GM21786 (cell line): Measurements from ENCODE around the gene COPZ1.

Source experiments
- ATAC-seq: cut with Tn5 transposase; IDR thresholded peaks from one replicate; pipeline ENCODE4 v1.9.1; 2021; ENCODE audit not compliant: unreplicated experiment

COPZ1 gene

DNA sequence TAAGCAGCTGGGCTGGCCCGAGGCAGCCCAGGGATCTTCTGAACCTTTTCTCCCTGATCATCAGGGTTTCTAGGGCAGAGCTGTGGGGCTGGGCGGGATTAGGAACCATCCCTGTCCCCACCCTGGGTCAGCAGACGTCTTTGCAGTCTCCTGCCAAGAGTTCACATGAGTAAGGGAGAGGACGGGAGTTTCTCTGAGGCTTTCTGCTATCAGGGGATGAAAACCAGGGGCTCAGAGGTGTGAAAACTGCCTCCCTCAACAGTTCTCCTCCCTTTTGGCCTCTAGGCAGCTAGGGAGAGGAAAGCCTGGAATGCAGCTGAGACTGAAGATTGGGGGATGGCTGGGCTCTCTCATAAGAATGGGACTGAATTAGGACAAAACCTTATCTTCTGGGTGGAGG, 51.7 kb downstream of the COPZ1 start:
- no peak for ATAC-seq

DNA sequence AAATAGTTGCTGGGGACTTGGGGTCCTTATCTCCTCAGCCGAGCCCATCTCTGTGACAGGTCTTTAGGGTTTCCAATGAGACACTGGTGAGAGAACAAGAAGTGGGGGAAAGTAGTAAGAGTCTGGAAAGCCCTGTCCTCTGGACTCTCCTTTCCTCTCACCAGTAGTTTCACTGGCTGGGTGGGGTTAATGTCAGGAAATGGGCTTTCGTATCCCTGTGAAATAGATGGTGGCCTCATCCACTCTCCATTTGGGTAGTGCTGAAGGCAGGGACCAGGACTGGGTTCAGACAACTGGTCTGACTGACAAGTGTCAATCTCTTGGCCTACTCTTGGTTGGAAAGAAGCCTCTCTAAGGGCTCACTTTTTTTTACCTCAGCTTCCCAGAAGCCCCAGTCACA, 52.1 kb downstream of the COPZ1 start:
- no peak for ATAC-seq

GRCh38 chr12:54377797-54378515, 53.0 kb downstream of the COPZ1 start:
- no peak for ATAC-seq

DNA sequence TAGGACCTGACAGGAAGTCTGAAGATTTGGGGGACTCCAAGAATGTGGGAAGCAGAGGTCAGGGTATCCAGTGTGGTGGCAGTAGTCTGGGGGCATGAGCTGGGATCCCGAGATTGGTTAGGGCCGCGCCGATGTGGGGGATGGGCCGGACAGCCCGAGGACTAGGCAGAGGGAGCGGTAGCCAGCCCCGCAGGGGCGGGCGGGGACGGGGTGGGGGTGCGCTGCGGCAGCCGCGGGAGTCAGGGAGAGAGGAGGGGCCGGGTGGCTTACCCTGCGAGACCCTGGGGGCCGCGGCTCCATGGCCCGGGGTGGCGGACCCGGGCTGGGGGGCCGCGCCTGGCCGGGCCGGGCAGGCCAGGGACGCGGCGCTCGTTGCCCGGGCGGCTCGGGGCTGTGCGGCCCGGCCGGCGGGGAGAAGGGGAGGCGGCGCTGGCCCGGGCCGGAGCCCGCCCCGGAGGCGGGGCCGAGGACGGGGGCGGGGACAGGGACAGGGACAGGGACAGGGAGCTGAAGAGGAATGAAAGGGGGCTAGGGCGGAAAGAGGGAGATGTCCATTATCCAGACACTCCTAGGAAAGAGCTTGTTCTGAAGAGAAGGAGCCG, 54.0 kb downstream of the COPZ1 start:
- no peak for ATAC-seq

GRCh38 chr12:54379398-54380201, 54.7 kb downstream of the COPZ1 start:
- ATAC-seq: peak; percentile 69

- ATAC-seq: no peak
Measured at GRCh38 chr12:54381136-54381535, 56.2 kb downstream of the COPZ1 start.

GRCh38 chr12:54383041-54383609, 58.2 kb downstream of the COPZ1 start:
- no peak for ATAC-seq

DNA sequence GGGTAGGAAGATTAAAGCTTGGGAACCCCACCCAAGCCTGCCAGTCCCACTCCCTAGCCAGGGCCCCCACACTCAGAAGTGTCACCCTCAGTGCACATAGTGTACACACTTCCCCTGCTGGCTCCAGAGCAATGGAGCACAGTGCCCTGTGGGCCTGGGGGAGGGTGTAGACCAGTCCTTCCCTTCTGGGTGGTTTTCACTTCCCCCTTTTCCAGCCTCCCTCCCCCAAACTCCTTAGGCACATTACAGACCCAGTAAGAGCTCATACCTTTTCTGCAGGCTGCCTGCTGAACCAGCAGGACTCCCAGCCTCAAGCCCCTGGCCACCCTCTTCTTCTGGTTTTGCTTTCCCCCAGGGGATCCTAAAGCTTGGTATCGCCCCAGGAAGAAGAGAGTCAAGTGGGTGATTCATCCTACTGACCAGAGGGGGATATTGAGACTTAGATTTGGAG, 59.7 kb downstream of the COPZ1 start, which contains the start of gene ZNF385A:
ZNF385A (minus strand) TSS at position 143 of the 451 bp plus-strand sequence. CDS start 219 bp downstream, outside the sequence.
- peak; percentile 36 for ATAC-seq

DNA sequence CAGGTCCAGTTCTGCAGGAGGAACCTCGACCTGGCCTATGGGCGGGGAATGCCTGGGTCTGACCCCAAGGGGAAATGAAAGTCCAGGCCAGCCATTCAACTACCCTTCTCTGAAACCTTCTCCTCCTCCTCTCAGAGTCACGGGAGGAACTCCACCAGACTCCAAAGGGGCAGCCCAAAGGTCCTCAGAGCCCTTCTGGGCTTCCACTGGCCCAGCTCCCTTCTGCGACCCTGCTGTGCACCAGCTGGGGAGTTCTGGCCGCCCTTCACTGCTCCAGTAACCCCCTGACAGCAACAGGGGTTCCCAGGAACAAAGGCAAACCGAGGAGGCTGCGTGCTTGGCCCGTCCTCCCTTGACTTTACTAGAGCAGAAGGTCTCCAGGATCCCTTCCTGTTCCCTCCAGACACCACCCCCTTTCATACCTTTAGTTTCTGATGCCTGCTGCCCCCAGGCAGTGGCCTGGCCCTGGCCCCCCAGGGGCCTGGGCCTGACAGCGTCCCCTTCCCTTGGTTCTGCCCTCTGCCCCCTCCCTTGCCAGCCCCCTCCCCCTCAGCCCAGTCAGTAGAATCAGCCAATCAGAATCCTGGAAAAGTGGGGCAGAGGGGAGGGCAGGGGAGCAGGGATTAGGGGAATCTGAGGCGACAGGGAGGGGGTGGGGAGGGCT, 60.5 kb downstream of the COPZ1 start:
- ATAC-seq: peak; percentile 59

- ATAC-seq: no peak
Measured at GRCh38 chr12:54386403-54387113, 61.6 kb downstream of the COPZ1 start.

DNA sequence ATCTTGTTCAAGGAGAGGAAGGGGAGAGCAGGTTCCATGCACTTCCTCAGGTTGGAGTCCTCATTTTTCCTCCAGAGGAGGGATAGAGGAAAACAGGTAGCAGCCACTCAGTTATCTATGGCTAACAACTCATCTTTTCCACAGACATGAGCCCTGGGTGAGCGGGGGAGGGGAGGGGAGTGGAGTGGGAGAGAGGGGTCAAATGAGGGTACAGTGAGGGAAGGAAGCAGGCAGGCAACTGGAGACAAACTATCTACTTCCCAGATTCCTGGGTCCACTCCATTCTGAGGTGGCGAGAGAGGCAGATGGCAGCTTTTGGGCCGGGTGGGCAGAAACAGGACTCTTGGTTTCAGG, 62.2 kb downstream of the COPZ1 start:
- no peak for ATAC-seq

DNA sequence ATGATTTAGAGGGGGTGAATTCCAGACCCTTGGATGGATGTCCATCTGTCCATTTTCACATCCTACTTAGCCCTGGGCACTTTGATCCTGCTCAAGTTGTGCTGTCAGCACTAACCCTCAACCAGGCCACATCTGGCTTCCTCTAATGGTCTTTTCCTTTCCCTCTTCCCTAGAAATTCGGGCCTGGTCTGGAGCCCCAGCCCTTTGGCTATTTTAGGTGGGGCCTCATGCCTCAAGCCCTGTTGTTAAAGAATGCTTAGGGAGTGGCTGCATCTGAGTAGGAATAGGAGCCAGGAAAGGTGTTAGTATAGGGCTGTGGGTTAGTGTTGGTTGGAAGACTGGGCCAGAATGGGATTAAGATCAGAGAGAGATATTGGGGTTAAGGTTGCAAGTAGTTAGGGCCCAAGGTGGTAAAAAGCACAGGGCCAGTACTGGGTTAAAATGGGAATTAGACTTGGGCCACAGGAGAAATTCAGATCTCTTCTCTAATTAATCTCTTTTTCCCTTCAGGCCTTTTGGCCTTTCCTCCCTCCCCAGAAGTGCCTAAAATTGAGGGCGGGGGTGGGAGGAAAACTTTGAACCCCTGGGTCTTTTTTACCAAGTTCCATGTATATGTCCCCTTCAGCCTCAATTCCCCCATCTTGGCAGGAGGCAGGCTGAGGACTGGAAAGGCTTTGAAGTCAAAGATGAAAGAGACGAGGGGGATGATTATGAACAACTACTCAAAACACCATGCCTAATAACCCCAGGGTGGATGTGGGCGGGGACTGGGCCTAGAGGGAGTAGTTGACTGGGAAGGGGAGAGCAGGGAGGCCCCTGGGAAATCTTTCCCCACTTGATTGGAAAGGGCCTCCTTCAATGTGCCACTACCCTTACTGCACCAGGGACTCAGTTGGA, 63.6 kb downstream of the COPZ1 start:
- no peak for ATAC-seq

GRCh38 chr12:54389134-54389508, 64.2 kb downstream of the COPZ1 start:
- ATAC-seq: no peak

GRCh38 chr12:54389607-54390175, 64.8 kb downstream of the COPZ1 start:
- ATAC-seq: no peak

DNA sequence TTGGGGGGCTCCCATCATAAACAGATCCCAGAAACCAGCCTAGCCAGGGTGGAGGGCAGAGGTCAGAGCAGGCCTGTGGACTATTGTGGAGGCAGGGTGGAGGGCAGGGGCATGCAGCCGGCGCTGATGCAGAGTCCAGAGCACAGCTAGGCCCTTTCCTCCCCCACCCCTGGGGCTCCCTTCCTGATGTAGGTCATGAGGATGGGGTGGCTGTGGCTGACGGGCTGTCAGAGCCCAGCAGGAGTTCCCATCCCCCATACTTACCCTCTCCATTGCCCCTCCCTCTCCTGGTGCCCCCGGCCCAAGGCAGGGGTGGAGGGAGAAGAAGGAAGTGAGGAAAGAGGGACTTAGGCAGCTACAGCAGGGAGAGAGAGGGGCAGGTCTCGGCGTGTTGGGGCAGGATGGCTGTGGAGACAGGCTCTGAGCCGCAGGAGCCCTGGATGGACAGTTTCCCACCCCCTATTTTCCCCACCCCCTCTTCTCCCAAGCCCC, 65.3 kb downstream of the COPZ1 start:
- ATAC-seq: no peak

DNA sequence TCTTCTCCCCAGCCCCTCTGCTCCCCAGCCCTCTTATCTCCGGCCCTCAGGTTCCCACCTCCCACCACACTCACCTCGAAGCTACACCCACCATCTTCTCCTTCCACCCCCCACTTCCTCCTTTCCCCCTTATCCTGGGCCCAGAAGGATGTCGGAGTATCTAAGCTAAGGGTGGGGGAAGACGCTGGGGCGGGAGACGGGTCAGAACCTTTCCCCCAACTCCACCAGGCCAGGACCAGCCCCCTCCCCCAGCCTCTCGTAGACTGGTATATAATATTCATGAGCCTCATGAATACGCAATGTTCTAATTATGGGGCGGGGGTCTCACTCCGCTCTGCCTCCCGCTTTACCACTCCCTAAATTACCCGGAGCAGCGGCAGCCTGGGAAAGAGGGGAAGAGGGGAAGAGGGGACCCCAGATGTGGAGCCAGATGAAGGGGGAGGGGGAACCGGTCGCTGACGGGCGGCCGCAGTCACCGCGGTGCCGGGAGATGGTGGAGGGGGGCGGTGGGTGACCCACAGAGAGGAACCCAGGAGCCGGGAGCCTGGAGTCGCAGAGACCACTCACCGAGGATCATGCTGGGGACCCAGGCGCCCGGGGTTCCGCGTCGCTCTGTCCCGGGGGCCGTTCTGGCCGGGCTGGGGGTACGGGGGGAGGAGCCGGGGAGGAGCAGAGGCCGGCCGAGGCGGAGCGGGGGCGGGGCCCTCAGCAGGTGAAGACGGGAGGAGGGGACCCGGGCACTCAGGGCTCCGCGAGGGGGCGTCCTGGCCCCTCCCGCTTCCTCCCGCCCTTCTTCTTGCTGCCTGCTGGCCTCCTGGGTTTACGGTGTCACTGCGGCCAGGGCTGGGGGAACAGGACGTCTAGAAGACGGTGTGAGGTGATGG, 66.0 kb downstream of the COPZ1 start:
- ATAC-seq: peak; percentile 70

- no peak for ATAC-seq
Measured at GRCh38 chr12:54392485-54393206, 67.7 kb downstream of the COPZ1 start.
